Effector memory CD8-positive, alpha-beta T cell (primary cell): ENCODE measurements around the gene FBXL7.

ENCODE experiments used
- ATAC-seq: fragments of 150-1000 bp; cut with Tn5 transposase; replicated peaks from 2 replicates; pipeline ENCODE4 v1.10.0; 2021; ENCODE audit warnings: mild to moderate bottlenecking, moderate library complexity
- DNase-seq, 3 experiments: peaks; one replicate each; pipeline ENCODE4 v3.0.0; 2021
- H3K27ac Mint-ChIP-seq, 2 donors: one replicate each; pipeline ENCODE4 v1.8.0; 2022; ENCODE audit warnings: mild to moderate bottlenecking in 2 of 2, mixed read lengths in 2 of 2, moderate library complexity in 2 of 2
- H3K27me3 Mint-ChIP-seq, 2 donors: one replicate each; pipeline ENCODE4 v1.8.0; 2022; ENCODE audit warnings: mixed read lengths in 2 of 2
- H3K36me3 Mint-ChIP-seq: one replicate; pipeline ENCODE4 v1.8.0; 2022; ENCODE audit warnings: mild to moderate bottlenecking, moderate library complexity, mixed read lengths; ENCODE audit not compliant: insufficient read depth
- H3K4me1 Mint-ChIP-seq, 2 donors: one replicate each; pipeline ENCODE4 v1.8.0; 2022; ENCODE audit warnings: low read depth in 2 of 2, mixed read lengths in 2 of 2
- H3K4me3 Mint-ChIP-seq, 2 donors: one replicate each; pipeline ENCODE4 v1.8.0; 2022; ENCODE audit warnings: mild to moderate bottlenecking in 2 of 2, mixed read lengths in 2 of 2, moderate library complexity in 2 of 2
- H3K9me3 Mint-ChIP-seq, 2 donors: one replicate each; pipeline ENCODE4 v1.8.0; 2022; ENCODE audit warnings: mixed read lengths in 2 of 2

The FBXL7 gene

DNA sequence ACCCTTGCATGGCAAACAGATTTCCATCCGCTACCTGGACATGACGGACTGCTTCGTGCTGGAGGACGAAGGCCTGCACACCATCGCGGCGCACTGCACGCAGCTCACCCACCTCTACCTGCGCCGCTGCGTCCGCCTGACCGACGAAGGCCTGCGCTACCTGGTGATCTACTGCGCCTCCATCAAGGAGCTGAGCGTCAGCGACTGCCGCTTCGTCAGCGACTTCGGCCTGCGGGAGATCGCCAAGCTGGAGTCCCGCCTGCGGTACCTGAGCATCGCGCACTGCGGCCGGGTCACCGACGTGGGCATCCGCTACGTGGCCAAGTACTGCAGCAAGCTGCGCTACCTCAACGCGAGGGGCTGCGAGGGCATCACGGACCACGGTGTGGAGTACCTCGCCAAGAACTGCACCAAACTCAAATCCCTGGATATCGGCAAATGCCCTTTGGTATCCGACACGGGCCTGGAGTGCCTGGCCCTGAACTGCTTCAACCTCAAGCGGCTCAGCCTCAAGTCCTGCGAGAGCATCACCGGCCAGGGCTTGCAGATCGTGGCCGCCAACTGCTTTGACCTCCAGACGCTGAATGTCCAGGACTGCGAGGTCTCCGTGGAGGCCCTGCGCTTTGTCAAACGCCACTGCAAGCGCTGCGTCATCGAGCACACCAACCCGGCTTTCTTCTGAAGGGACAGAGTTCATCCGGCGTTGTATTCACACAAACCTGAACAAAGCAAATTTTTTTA, 436.7 kb downstream of the FBXL7 start:
- no peak for ATAC-seq
- DNase-seq: no peak
- Mint-ChIP-seq H3K27ac (no peak overlapping the region), H3K4me3 (no peak overlapping the region), H3K9me3 (peaks cover 9 to 22% of the 10 kb centered on the region in 2 donors), H3K27me3 (no peaks in the 10 kb centered on the region), H3K36me3 (no peaks in the 10 kb centered on the region), H3K4me1 (no peaks in the 10 kb centered on the region)

DNA sequence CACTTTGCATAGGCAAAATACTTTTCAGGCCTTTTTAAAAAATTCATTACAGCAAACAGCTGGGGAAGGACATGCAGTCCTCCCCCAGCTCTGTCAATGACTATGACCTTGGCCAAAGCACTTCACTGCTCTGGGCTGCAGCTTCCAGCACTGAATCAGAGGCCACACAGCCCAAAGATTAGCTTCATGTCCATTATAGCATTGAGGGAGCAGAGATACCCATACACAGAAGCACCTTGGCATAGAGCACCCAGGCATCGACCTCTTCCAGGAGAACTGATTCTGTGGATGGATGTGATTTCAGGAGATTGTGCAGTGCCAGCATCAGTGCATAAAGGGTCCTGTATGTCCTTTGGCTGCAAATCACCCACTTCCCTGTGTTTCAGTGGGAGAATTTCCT, 437.7 kb downstream of the FBXL7 start:
- ATAC-seq: no peak
- Mint-ChIP-seq H3K36me3 (no peaks in the 10 kb centered on the region), H3K9me3 (peaks cover 9 to 20% of the 10 kb centered on the region in 2 donors), H3K4me1 (no peaks in the 10 kb centered on the region), H3K4me3 (no peak overlapping the region), H3K27ac (no peak overlapping the region), H3K27me3 (no peaks in the 10 kb centered on the region)
- no peak for DNase-seq

DNA sequence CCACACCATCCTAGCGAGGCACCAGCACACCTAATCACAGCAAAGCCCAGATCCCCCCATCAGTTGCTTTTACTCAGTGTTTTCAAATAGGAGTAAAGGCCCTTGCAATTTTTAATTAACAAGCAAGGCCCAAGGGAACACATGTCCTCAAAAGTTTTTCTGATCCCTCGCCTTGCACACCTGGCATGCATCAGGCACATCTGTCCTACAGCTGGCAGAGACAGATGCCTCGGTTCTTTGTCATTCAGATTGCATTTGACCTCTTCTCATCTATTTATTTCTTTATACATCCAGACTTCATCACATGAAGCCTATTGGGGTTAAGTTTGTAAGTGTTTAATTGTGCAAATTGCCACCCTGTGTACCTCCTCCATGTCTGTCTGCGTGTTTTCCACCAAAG, 438.2 kb downstream of the FBXL7 start:
- no peaks in the 10 kb centered on the region for H3K27me3 Mint-ChIP-seq
- H3K9me3 Mint-ChIP-seq: peaks cover 9 to 20% of the 10 kb centered on the region in 2 donors
- H3K4me3 Mint-ChIP-seq: no peak overlapping the region
- ATAC-seq: no peak
- no peaks in the 10 kb centered on the region for H3K36me3 Mint-ChIP-seq
- DNase-seq: no peak
- no peak overlapping the region for H3K27ac Mint-ChIP-seq
- no peaks in the 10 kb centered on the region for H3K4me1 Mint-ChIP-seq

DNA sequence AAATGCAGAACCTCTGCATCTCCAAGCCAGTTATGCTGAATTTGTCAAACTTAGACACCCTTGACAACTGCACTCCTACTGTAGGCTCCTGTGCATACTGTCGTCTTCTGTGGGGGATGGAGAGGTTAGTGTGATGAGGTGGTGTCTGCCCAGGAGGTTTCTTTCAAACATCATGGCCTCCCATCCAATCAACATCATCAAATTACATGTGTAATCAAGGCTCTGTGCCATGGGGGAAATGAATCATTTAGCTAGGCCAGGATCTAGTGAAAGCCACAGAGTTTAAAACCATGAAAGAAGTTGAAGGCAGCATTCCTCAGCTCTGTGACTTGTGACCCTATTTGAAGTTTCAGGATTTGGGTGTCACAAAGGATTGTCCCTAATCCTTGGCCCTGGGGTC, 439.0 kb downstream of the FBXL7 start:
- Mint-ChIP-seq H3K36me3 (no peaks in the 10 kb centered on the region), H3K27ac (no peak overlapping the region), H3K4me1 (no peaks in the 10 kb centered on the region), H3K9me3 (peaks cover 9 to 20% of the 10 kb centered on the region in 2 donors), H3K27me3 (no peaks in the 10 kb centered on the region), H3K4me3 (no peak overlapping the region)
- ATAC-seq (no peak), DNase-seq (no peak)

DNA sequence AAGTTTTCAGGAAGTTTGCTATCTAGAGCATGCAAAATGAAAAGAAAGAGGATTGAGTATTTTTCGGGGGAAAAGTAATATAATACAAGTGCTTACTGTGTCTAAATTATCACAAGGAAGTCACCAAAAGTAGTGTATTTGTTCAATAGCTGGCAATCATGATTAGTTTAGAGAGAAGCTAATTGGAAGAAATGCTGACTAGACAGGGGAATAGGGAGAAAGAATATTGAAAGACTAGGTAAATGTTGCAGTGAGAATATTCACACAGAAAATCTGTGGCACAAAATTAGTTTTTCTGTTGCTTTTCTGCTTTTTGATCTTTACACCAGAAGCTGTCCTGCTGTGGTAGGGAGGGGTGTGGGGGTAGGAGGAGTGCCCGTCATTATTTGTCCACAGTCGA, 440.9 kb downstream of the FBXL7 start:
- no peak overlapping the region for H3K4me3 Mint-ChIP-seq
- H3K27me3 Mint-ChIP-seq: no peaks in the 10 kb centered on the region
- no peak overlapping the region for H3K27ac Mint-ChIP-seq
- H3K9me3 Mint-ChIP-seq: peaks cover 6 to 15% of the 10 kb centered on the region in 2 donors
- ATAC-seq (no peak), DNase-seq (no peak)
- H3K4me1 Mint-ChIP-seq: no peaks in the 10 kb centered on the region
- H3K36me3 Mint-ChIP-seq: no peaks in the 10 kb centered on the region

DNA sequence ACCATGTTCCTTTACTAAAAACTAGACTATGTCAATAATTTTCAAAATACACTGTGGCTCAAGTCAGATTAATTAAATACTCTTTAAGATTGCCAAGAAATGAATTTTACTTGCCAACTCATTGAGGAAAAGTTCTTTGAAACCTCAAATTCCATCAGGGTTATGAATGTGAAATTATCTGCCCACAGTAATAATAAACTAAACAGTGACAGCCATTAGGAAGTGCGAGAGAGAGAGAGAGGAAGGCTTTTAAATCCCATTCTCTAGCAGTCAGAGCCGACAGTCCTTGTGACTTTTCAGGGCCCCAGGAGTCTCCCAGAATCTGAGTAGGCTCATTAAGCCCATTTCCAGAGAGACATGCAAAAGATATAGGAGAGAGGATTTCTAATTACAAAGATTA, 443.5 kb downstream of the FBXL7 start:
- H3K4me3 Mint-ChIP-seq: no peak overlapping the region
- no peak overlapping the region for H3K27ac Mint-ChIP-seq
- DNase-seq (no peak), ATAC-seq (no peak)
- H3K36me3 Mint-ChIP-seq: no peaks in the 10 kb centered on the region
- H3K27me3 Mint-ChIP-seq: no peaks in the 10 kb centered on the region
- no peaks in the 10 kb centered on the region for H3K4me1 Mint-ChIP-seq
- H3K9me3 Mint-ChIP-seq: peaks cover 0 to 7% of the 10 kb centered on the region in 2 donors

DNA sequence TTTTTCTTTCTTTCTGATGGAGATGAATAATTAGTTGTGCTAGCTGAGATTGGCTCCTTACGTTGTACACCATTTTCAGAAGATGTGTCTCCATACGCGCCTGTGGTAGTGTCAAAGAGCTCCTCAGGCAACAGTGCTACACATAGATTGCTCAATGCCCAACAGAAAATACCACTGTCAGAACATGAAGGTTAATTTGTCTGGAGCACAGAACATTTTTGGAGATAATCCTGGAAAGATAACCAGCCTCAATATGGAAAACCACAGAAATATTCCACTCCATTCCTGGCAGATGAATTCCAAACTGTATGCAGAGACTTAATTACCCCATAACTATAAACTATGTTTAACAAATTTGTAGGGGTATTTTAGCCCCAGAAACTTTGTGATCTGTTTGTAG, 446.0 kb downstream of the FBXL7 start:
- DNase-seq (no peak), ATAC-seq (no peak)
- H3K4me1 Mint-ChIP-seq: no peaks in the 10 kb centered on the region
- H3K4me3 Mint-ChIP-seq: no peak overlapping the region
- no peak overlapping the region for H3K27ac Mint-ChIP-seq
- H3K9me3 Mint-ChIP-seq: peaks cover 2 to 14% of the 10 kb centered on the region in 2 donors
- no peaks in the 10 kb centered on the region for H3K27me3 Mint-ChIP-seq
- H3K36me3 Mint-ChIP-seq: no peaks in the 10 kb centered on the region

DNA sequence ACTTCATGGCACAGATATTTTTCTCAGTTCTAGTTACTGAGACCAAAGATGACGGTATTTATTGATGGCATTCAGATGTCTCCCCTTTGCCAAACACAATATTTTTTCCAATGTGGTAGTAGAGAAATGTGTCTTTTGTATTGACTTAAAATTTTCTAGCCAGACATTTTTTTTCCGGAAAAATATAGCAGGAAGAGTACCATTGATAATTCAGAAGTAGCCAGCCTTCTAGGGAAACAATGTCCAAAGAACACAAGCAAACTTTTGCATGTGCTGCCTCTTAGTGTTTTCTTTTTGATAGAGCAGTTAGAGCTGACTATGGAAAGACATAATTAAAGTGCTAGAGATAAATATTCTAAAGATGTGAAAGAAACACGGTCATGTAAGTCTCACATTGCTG, 448.2 kb downstream of the FBXL7 start:
- ATAC-seq (no peak), DNase-seq (no peak)
- no peak overlapping the region for H3K27ac Mint-ChIP-seq
- no peaks in the 10 kb centered on the region for H3K27me3 Mint-ChIP-seq
- no peaks in the 10 kb centered on the region for H3K4me1 Mint-ChIP-seq
- H3K4me3 Mint-ChIP-seq: no peak overlapping the region
- peaks cover 5 to 13% of the 10 kb centered on the region in 2 donors for H3K9me3 Mint-ChIP-seq
- H3K36me3 Mint-ChIP-seq: no peaks in the 10 kb centered on the region

DNA sequence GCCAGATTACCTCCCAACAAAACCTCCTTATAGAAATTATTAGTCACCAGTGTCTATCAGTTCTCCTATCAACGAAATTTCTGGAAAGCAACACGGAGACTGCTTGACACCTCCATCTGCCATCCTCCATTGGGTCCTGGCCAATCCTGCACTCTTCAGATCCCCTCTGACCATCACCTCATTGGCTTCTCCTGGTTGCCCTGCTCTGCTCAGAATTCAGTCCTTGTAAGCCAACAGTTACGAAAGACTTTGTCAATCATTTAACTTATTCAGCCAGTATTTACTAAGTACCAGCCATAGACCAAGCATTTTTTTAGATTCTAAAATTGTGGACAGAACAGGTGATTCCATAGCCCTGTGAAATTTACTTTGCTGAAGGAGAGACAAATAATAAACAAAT, 451.1 kb downstream of the FBXL7 start:
- H3K4me3 Mint-ChIP-seq: no peak overlapping the region
- ATAC-seq (no peak), DNase-seq (no peak)
- H3K36me3 Mint-ChIP-seq: no peaks in the 10 kb centered on the region
- H3K27me3 Mint-ChIP-seq: no peaks in the 10 kb centered on the region
- H3K9me3 Mint-ChIP-seq: peaks cover 8 to 13% of the 10 kb centered on the region in 2 donors
- no peaks in the 10 kb centered on the region for H3K4me1 Mint-ChIP-seq
- H3K27ac Mint-ChIP-seq: no peak overlapping the region

DNA sequence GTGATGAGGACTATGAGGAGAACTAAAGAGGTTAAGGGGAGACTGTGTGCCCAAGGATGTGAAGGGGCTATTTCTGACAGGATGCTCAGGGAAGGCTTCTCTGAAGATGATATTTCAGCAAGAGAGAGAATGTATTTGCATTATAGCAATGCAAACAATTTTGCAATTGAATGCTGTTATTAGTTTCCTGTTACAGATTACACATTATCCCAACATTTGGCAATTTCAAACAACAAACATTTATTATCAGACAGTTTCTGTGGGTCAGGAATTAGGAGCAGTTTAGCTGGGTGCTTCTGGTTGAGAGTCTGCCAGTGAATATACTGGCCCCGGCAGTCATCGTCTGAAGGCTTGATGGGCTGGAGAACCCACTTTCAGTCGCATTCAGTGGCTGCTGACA, 451.6 kb downstream of the FBXL7 start:
- DNase-seq (no peak), ATAC-seq (no peak)
- no peak overlapping the region for H3K4me3 Mint-ChIP-seq
- H3K36me3 Mint-ChIP-seq: no peaks in the 10 kb centered on the region
- peaks cover 8 to 13% of the 10 kb centered on the region in 2 donors for H3K9me3 Mint-ChIP-seq
- no peaks in the 10 kb centered on the region for H3K4me1 Mint-ChIP-seq
- no peak overlapping the region for H3K27ac Mint-ChIP-seq
- no peaks in the 10 kb centered on the region for H3K27me3 Mint-ChIP-seq

DNA sequence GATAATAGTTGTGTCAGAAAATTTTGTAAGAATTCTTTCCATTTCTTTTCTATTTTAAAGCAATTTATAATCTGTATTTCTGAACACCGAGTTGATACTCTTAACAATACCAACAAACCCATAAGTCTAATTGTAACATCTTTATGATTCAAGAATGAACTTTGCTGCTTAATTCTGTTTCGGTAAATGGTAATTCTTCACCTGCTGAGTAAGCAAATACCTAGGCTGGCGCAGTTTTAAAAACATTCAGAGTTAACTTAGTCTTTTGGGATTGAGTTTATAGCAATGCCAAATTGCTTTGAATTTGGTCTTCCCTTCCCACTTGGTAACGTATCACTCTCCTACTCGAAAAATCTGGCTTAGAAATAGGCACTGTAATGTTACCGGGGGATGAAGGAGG, 456.6 kb downstream of the FBXL7 start:
- no peaks in the 10 kb centered on the region for H3K4me1 Mint-ChIP-seq
- H3K9me3 Mint-ChIP-seq: peaks cover 0 to 6% of the 10 kb centered on the region in 2 donors
- ATAC-seq (no peak), DNase-seq (no peak)
- H3K36me3 Mint-ChIP-seq: no peaks in the 10 kb centered on the region
- no peak overlapping the region for H3K4me3 Mint-ChIP-seq
- H3K27ac Mint-ChIP-seq: no peak overlapping the region
- no peaks in the 10 kb centered on the region for H3K27me3 Mint-ChIP-seq

DNA sequence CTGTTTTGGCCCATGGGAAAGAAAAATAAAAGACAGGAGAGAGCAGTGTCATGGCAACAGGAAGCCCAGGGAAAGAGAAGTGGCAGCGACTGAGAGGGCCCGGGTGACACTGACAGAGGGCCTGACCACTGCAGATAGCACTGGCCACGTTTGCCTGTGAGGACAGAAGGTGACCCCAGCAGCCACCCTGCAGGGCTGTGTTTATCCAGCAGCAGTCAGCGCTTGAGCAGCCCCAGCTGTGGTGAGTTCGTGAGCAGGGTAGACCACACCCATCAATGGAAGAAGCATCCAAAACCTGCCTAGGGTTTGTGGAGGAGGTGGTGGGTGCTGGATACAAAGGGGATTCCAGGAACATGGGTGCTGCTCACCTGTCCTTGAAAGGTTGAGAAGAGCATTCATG, 457.1 kb downstream of the FBXL7 start:
- ATAC-seq (no peak), DNase-seq (no peak)
- no peaks in the 10 kb centered on the region for H3K4me1 Mint-ChIP-seq
- H3K27ac Mint-ChIP-seq: no peak overlapping the region
- no peak overlapping the region for H3K4me3 Mint-ChIP-seq
- H3K9me3 Mint-ChIP-seq: peaks cover 0 to 4% of the 10 kb centered on the region in 2 donors
- H3K36me3 Mint-ChIP-seq: no peaks in the 10 kb centered on the region
- H3K27me3 Mint-ChIP-seq: no peaks in the 10 kb centered on the region

DNA sequence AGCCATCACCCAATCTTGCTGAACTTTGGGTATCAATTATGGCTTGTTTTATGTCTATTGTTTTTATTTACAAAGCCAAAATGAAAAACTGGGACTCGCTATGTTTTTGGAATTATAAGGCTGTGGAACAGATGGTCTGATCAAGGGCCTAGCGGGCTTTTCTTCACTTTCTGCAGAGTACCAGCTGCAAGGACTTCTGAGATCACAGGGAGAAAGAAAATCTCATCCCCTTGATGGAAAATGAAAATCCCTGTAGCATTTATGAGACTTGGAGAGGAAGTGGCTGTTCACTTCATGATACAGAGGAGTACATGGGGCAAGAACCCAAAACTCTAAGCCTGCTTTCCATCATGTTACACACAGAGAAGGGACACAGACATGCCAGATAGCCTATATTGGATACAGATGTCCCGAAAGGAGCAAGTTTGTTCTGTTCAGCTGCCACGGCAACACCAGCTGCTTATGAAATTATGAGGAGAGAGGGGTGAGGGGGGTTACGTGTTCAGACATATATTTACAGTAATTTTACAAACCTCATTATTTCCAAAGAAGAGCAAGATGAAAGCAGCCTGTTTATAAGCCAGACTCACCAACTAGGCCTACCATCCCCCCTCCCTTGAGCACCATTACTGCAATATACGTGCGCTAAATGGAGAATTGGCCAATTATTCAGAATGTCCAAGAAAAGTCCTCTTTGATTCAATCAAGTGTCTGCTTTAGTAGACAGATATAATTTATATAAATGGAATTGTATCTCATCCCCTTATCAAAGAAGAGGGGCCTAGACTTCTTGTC, 459.6 kb downstream of the FBXL7 start:
- H3K36me3 Mint-ChIP-seq: no peaks in the 10 kb centered on the region
- H3K27ac Mint-ChIP-seq: no peak overlapping the region
- no peaks in the 10 kb centered on the region for H3K27me3 Mint-ChIP-seq
- ATAC-seq (no peak), DNase-seq (no peak)
- no peaks in the 10 kb centered on the region for H3K4me1 Mint-ChIP-seq
- H3K4me3 Mint-ChIP-seq: no peak overlapping the region
- peaks cover 0 to 1% of the 10 kb centered on the region in 2 donors for H3K9me3 Mint-ChIP-seq

DNA sequence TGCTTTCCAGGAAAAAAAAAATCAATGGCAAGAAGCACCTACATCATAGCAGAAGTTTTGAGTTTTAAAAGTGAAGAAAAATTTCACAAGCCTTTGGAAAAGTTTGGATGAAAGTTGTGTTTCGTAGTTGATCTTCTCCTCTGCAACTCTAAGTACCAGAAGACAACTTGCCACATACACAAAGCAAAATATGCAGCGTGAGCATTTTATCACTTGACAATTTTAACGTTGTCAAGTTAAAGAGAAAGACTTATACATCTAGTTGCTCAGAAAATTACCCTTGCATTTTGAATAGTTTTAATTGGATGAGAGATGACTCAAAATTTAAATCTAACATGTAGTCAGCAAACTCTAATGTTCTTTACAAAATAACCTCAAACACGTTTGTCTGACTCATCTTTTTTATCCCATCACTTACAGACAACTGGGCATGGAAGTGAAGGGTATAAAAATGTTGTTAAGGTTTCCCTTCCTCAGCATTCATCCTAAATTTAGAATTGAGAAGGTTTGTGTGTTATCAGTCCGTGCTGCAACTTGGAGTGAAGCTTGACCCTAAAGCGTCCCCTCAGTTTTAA, 466.2 kb downstream of the FBXL7 start:
- no peak for ATAC-seq
- Mint-ChIP-seq H3K27me3 (no peaks in the 10 kb centered on the region), H3K9me3 (peaks cover 0 to 8% of the 10 kb centered on the region in 2 donors), H3K4me1 (no peaks in the 10 kb centered on the region), H3K36me3 (no peaks in the 10 kb centered on the region), H3K4me3 (no peak overlapping the region), H3K27ac (no peak overlapping the region)
- no peak for DNase-seq
